Omental fat pad (tissue), 4 donors: ENCODE data around the gene TIAM2. TPM values are rescaled to one million over a fixed set of nuclear protein-coding genes. Genes with fewer than 3 reads are reported as not detected.
"Not testable (repeated sequence)": the region's sequence is repeated elsewhere in the genome, so short reads cannot be mapped to it uniquely, and the experiment has no call there.

Source experiments
- ATAC-seq: fragments of 150-250 bp; one replicate; pipeline ENCODE4 v1.9.1; 2016; ENCODE audit warnings: mild to moderate bottlenecking, moderate library complexity; ENCODE audit not compliant: low FRiP score
- DNase-seq: peaks from one replicate; pipeline ENCODE4 v3.0.0-alpha.2; 2019; ENCODE audit warnings: low spot score
- CTCF ChIP-seq, 3 donors: fragments of 450-650 bp; IDR thresholded peaks; one replicate each; pipeline ENCODE4 v1.5.1; 2016 to 2017; ENCODE audit warnings: antibody characterized with exemption in 3 of 3, mild to moderate bottlenecking in 3 of 3, moderate library complexity in 2 of 3
- total RNA-seq, 4 donors: library from RNA; depleted of rRNA; stranded (reverse); fragments of >200 nt; gene quantifications; one replicate each; pipeline ENCODE4 v1.1.0, GENCODE V29; 2016

Gene TIAM2
- total RNA-seq, 4 donors from 2014 or later: 4.8 to 10.6 (median 6.4) TPM

GRCh38 chr6:155089746-155090145 lies 94.6 kb downstream of the TIAM2 start:
- no peak for TF ChIP-seq CTCF (IDR thresholded peaks at IDR 0.05)
- DNase-seq: no peak
- no peak for ATAC-seq

GRCh38 chr6:155090166-155090565 lies 95.1 kb downstream of the TIAM2 start:
- no peak for DNase-seq
- no peak for TF ChIP-seq CTCF (IDR thresholded peaks at IDR 0.05)
- no peak for ATAC-seq

GRCh38 chr6:155091756-155092155 lies 96.6 kb downstream of the TIAM2 start:
- TF ChIP-seq CTCF (IDR thresholded peaks at IDR 0.05): no peak
- DNase-seq (no peak), ATAC-seq (no peak)

GRCh38 chr6:155093430-155093829 lies 98.3 kb downstream of the TIAM2 start:
- no peak for TF ChIP-seq CTCF (IDR thresholded peaks at IDR 0.05)

GRCh38 chr6:155100087-155100486 lies 105.0 kb downstream of the TIAM2 start:
- no peak for ATAC-seq
- TF ChIP-seq CTCF (IDR thresholded peaks at IDR 0.05): no peak

More at GRCh38 chr6:155093430-155093829, 98.3 kb downstream of the TIAM2 start:
- ATAC-seq (no peak), DNase-seq (no peak)

GRCh38 chr6:155100591-155100990 lies 105.5 kb downstream of the TIAM2 start:
- no peak for TF ChIP-seq CTCF (IDR thresholded peaks at IDR 0.05)
- DNase-seq (no peak), ATAC-seq (no peak)

More at GRCh38 chr6:155100087-155100486, 105.0 kb downstream of the TIAM2 start:
- DNase-seq: no peak

GRCh38 chr6:155103083-155103645 lies 108.0 kb downstream of the TIAM2 start:
- DNase-seq, ATAC-seq: not testable (repeated sequence)
